Embryonic facial prominence (tissue), 1 donor: Measurements from ENCODE around the gene ZNF554.
"Not testable (repeated sequence)": the region's sequence is repeated elsewhere in the genome, so short reads cannot be mapped to it uniquely, and the experiment has no call there.

Experiments
- DNase-seq: peaks from one replicate; pipeline ENCODE4 v3.0.0-alpha.2; 2016; ENCODE audit errors: extremely low spot score

The ZNF554 gene

DNA sequence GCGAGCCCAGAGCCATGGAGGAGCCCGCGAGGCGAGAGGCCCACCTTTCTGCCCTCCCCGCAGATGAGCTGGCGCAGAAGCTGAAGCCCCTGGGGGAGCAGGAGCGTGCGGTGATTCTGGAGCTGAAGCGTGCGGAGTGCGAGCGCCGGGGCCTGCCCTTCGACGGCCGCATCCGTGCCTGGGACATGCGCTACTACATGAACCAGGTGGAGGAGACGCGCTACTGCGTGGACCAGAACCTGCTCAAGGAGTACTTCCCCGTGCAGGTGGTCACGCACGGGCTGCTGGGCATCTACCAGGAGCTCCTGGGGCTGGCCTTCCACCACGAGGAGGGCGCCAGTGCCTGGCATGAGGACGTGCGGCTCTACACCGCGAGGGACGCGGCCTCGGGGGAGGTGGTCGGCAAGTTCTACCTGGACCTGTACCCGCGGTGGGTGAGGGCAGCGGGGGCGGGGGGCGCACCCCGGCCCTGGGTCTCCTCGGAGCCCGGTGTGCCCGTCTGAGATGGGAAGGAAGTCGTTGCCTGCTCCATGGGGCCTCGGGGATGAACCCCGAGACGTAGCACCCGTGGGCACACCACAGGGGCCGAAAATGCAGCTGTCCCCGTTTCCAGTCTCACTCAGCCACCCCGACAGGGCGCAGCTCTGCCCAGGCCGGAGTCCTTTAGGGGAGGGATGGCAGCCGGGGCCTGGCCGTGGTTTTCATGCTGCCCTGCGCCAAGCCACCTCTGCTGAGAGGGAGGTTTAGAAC lies 12.1 kb upstream of the ZNF554 start:
- no peak for DNase-seq

DNA sequence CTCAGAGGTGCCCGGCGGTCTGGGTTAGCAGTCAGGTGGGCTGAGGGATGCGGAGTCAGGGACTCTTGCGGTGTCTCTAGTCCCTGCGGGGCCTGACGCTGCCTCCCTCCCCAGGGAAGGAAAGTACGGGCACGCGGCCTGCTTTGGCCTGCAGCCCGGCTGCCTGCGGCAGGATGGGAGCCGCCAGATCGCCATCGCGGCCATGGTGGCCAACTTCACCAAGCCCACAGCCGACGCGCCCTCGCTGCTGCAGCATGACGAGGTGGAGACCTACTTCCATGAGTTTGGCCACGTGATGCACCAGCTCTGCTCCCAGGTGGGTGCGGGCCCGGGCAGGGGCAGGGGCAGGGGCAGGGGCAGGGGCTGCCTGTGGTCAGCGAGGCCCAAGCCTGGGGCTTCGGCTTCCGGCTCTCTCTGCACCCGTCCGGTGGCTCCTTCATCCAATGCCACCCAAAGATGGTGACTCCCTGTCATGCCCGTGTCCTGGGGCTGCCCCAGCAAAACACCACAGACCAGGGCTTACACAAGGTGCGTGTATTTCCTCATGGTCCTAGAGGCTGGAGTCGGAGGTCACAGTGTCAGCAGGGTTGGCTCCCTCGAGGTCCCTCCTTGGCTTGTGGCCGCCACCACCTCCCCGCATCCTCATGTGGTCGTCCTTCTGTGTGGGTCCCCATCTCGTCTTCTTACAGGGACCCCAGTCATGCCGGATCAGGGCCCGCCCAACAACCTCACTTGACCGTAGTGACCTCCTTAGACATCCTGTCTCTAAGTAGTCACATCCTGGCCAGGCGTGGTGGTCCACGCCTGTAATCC lies 11.3 kb upstream of the ZNF554 start:
- DNase-seq, result no peak

DNA sequence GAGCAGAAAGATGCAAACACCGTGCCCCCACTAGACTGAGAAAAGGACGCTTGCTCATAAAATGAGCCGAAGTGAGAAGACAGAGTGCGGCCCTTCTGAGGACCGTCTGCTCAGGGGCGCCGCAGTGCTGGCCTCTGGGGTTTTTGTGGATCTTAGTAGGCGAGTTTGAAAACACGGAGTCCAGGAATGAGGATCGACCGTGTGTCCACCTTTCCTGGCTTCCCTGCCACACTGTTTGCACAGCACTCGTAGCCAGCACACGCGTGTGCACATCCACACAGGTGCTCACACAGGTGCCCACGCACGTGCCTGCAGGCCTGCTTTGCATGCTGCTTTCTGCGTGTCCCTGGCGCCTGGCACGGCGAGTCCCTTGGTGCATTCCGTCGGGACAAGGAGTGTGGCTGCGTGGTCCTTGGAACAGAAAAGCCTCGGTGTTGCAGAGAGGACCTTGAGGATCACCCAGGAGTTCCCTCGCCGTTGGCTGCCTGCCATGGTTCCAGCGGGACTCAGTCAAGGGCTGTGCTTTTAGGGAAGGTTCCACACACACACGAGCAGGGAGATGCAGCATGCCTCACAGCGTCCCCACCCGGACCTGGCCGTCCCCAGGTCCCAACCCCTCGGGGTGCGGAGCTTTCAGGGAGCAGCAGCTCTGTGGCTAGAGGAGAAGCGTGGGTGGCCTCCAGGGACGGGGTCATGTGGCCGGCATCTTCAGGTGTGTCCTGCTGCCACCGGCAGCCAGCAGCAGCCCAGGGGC lies 10.1 kb upstream of the ZNF554 start:
- no peak for DNase-seq

DNA sequence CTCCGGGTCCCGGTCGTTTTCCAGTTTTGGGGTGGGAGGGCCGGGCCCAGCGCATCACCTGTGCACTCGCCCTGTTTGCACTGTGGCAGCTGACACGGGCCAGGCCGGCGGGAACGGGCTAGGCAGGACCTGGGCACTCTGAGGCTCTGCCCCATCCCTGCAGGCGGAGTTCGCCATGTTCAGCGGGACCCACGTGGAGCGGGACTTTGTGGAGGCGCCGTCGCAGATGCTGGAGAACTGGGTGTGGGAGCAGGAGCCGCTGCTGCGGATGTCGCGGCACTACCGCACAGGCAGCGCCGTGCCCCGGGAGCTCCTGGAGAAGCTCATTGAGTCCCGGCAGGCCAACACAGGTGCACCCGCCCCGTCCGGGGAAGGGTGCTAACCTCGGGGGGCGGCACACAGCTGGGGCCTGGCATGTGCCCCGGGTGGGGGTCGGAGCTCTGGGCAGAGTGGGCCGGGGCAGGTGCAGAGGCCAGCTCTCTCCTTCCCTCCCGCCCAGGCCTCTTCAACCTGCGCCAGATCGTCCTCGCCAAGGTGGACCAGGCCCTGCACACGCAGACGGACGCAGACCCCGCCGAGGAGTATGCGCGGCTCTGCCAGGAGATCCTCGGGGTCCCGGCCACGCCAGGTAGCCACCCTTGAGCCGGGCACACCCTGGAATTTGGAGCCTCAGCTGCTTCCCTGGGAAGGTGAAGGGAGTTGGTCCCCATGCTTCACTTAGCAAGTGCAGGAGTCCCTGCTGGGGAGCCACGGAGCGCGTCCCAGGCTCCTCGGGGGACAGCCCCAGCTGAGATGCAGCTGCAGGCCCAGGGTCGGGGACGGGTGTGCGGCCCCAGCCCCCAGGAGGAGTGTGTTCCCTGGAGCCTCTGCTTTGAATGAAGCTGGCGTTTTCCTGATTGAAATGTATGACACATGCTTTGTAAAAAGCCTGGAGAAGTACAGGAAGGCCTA lies 9.3 kb upstream of the ZNF554 start:
- no peak for DNase-seq

DNA sequence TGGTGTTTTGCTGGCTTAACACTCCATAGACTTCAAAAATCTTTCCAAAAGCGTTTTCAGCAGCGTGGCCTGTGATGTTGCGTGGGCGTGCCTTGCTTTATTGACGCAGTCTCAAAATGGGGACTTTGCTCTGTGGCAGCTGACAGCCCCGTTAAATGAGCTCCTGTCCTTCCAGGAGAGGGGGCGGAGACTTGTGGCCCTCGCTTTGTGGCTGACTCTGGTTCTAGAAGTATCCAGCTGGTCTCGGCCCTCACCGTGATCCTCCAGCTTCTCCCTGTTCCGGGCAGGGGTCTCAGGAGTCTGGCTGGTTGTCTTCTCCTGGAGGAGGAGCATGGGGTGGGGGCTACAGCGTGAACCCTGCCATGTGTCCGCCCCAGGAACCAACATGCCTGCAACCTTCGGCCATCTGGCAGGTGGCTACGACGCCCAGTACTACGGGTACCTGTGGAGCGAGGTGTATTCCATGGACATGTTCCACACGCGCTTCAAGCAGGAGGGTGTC lies 8.4 kb upstream of the ZNF554 start:
- no peak for DNase-seq

DNA sequence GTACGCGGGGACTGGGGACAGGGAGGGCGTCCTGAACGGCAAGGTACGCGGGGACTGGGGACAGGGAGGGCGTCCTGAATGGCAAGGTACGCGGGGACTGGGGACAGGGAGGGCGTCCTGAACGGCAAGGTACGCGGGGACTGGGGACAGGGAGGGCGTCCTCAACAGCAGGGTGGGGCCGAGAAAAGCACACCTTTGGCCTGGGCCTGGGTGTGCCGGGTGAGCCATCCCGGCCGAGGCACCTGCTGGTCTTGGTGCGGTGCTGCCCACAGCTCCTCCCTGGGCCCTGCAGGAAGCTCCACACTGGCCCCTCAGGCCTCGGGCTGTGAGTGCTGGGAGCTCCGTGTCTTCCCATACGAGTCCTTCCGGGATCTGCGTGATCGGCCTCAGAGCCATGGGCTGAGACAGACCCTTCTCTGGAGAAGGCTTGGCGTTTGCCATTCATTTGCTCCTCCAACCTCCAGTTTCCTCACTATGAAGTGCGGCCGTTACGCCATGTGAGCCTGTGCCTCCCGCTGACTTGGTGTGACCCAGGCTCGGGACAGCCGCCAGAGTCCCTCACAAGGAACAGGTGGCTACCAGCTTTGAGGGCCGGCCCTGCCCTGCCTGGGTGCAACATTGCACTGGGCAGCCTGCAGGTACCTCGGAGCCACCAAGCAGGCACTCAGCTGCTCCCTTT lies 7.8 kb upstream of the ZNF554 start:
- no peak for DNase-seq

DNA sequence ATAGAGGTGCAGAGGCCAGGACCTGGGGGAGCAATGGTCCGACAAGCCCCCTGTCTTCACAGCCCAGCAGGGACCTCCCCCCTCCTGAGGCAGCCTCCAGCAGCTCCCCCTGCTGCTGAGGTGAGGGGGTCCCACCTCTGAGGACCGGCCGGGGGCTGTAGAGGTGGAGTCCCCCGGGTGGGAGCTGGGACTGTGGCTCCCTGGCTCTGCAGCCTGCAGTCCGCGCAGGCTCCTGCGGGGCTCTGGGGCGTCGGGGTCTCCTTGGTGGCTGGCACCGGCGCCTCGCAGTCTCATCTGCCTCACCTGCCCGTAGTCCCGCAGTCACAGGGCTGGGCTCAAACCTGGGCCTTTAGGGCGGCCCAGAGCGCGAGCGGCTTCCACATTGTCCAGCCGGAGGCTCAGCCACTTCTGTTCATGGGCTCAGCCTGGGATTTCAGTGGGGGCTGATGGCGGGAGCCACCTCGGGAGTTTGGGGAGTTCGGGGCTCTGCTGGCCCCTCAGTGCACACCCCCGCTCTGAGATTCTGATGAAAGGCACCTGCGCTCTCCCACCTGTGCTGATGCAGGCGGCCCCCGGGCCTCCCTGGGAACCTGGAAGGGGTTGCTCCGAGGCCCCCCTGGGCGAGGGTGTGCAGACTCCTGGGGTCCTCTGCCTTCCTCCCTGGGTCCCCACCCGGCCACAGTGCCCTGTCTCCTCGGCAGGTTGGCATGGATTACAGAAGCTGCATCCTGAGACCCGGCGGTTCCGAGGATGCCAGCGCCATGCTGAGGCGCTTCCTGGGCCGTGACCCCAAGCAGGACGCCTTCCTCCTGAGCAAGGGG lies 7.0 kb upstream of the ZNF554 start:
- no peak for DNase-seq

DNA sequence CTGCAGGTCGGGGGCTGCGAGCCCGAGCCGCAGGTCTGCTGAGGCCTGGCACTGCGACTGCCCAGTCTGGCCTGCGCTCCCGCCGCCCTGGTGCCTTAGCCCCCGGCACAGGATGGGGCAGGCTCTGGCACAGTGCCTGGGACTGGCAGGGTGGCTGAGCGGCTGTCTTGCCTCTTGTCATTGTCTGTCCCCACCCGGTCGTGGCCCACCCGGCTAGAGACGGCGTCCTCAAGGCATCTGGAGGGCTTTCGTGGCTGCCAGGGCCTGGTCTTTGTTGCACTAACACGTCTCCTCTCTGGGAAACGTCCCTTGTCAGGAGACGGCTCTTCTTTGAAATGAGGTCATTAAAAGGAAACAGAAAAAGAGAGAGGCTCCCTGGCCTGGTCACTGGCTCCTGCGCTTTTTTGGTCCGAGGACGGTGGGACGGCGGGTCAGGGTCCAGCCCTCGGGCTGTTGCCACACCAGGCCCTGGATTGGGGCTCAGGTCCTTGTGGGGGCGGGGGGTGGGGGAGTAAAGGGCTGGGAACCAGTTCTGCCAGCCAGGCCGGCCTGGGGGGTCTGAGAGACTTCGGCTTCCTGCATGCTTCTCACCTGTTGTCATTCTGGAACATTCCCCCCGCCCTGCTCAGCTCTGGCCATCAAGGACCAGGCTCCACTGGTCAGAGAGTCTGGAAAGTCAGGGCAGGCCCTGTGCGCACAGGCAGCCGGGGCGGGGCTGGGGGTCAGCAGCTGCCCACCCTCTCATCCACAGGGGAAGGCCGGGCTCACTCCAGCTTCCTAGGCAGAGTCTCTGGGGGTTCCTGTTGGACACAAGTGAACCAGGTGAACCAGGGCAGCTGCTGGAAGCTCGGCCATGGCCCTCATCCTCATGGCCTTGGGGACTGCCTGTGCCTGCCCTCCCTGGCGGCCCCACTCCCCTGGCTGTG lies 6.2 kb upstream of the ZNF554 start:
- no peak for DNase-seq

DNA sequence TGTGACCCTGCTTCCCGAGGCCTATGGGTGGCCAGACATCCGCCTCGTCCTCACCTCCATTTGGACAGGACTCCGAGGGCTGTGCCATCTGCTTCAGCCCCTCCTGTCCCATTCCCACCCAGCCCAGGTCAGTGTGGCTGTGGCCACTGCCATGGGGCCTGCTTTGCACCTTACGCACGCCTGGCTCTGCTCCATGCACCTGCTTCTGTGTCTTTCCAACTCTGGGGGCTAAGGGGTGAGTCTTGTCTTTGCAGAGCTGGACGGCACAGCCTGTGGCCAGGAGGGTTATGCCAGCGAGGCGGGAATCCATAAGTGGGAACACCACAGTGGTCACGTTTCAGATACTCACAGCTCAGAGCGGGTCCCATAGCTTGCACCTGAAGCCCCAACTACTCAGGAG lies 5.2 kb upstream of the ZNF554 start:
- no peak for DNase-seq

DNA sequence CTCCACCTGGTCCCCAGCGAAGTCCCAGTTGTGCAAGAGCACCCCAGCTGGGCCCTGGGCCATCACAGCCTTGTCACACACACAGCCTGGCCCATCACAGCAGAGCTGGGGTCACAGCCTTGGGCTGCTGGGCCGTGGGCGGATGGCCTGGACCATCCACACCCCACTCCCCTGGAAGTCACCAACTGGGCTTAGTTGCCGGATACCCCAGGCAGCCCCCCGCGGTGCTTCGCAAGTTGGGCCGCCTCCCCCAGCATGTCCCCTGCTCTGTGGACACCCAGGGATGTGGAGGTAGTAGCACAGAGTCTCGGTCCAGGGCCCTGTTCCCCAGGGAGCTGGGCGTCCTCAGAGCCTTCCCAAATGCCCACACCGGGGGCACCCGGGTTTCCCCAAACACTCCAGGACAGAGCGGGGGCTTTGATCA lies 4.5 kb upstream of the ZNF554 start:
- DNase-seq, result no peak

DNA sequence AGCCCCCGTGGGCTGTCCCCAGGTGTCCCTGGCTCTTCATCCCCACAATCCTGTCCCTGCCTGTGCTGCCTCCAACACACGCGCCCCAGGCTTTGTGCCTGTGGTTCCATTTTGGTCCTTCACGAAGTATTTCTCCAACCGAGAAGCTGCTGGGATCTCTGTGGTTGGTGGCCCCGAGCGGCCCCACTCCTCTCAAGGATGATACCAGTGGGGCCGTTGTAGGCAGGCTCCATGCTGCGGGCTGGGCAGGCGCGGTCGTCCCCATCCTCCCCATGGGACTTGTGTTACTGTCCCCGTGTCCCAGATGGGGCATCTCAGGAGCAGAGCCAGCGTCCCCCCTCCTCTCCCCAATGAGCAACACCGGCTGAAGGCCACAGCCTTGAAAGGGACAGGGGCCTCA lies 3.7 kb upstream of the ZNF554 start:
- no peak for DNase-seq

DNA sequence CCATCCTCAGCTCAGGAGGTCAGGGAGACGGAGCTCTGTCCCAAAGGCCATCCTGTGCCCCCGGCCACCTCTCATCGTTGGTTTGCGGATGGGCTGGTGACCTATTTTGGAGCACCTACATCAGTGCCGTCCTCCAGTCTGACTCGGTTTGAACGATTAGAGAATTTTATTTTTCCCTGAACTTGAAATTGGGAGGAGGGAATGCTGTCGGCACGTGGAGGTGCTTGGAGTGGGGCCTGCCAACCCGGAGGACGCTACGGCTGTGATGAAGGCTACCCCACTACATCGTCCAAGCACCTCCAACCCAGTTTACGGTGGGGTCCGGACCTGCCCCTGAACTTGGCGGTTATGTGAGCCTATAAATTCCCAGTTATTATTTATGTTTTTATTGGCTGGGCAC lies 3.0 kb upstream of the ZNF554 start:
- no peak for DNase-seq

DNA sequence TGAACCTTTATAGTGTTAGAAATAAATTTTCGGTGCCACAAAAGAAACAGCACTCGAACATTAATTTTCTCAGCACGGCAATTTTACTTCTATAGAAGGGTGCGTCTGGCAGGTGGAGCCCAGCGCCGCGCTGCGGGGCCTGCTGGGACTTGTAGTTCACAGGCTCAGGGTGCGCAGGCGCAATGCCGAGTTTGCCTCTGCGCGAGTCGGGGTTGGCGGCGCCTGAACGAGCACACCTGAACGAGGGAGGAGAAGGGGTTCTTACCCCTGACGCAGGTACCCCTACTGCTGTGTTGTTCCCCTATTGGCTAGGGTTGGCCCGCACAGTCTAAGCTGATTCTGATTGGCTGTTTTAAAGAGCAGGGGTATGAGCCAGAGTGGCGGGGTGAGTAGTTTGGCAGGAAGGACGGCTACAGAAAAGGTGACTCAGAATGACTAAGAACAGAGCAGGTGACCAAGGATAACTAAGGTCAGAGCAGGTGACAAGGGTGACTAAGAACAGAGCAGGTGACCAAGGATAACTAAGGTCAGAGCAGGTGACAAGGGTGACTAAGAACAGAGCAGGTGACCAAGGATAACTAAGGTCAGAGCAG lies 2.3 kb upstream of the ZNF554 start:
- not testable (repeated sequence) for DNase-seq

DNA sequence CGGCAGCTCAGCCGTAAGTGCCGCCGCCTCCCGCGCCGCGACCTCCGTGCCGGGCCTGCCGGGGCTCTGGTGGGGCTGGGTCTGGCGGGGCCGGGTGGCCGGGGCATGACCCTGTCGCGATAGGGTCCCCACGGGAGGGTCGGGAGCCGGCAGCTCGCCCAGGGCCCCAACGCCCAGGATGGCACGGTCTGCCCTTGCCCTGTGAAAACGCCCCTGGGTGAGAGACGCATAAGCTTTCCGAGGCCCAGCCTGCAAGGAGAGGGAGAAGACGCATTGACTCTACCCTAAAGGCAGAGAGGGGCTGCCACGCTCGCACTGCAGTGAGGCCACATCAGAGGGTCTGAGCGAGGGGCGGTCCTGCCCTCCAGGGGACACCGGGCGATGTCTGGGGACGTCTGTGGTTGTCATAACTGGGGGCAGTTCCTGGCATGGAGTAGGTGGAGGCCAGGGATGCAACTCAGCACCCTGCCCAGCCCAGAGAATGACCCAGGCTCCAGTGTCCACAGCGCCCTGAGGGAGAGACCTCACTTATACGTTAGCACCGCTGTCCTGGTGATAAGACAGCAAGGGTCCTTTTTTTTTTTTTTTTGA lies 539 bp downstream of the ZNF554 start:
- DNase-seq, result no peak

DNA sequence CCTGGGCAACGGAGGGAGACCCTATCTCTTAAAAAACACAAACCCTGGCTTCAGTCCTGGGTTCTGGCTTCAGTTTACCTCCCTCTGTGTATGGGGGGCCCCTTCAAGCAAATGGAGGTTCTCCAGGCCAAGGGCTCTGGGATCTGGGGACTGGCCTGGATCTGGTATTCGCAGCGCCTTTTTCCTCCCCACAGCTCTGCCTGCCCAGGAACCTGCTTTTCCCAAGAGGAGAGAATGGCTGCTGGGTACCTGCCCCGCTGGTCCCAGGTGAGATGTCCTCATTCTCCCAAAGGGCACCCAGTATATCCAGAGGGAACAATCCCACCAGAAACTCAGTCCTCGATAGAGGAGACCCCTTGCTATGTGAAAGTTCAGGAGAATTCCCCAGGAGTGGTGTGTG lies 3.2 kb downstream of the ZNF554 start:
- DNase-seq, result no peak

DNA sequence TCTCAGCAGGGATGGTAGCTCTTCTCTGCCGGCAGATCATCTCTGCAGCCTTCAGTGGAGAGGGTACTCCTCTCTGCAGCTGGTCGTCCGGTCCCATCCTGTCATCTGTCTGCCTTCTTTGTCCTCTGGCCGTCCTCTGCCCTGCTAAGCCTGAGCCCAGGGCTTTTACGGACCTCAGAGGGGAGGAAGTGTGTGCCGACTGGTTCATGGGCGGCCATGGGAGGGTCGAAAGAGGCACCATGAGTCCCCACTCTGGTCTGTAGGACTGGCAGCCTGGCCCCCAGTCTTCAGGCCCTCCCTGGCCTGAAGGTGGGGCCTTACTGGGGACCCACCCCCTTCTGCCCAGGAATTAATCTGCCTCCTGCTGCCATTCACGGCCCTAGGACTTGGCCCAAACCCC lies 4.0 kb downstream of the ZNF554 start:
- no peak for DNase-seq

DNA sequence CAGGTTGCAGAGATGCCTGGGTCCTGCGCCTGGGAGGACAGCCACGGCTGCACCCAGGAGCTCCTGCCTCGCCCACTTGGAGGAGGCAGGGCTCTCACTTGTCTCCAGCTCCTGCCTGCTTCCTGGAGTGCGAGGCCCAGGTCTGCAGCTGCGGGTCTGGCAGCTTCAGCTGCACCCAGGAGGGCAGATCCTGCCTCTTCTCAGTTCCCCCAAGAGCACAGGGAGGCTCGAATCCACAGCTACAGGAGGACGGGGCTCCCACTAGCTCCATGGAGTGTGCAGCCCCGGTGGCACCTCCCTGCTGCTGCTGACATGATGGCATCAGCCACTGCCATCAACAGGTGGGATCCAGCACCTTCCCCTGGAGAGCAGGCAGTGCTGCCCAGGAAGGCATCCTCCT lies 4.5 kb downstream of the ZNF554 start:
- no peak for DNase-seq

DNA sequence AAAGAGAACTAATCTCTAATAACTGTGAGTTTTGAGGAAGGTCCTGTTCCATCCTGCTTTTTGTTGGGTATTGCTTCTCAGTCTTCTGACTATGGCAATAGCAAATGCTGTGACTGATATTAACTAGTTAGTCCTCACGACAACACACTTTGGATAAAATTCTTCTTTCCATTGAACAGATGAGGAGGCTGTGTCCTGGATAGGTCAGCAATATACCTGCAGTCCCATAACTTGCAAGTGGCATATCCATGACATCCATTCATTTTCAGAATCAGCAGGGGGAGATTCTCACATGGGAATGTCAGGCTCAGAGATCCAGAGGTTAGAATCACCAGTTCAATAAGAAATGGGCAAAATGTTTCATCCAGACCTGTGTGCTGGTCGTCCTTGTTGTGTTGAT lies 7.4 kb downstream of the ZNF554 start:
- no peak for DNase-seq
